Astrocyte of the cerebellum (primary cell): ENCODE measurements around the gene YY2.
"Not testable (repeated sequence)": the region's sequence is repeated elsewhere in the genome, so short reads cannot be mapped to it uniquely, and the experiment has no call there.

Experiments used
- DNase-seq: peaks from one replicate; pipeline ENCODE4 v3.0.0-alpha.2; 2011; ENCODE audit warnings: low read depth
- H3K4me3 ChIP-seq: 2 replicates; pipeline ENCODE4 v1.5.1; 2011; ENCODE audit warnings: mild to moderate bottlenecking, low read depth, low read length, moderate library complexity
- CTCF ChIP-seq: IDR thresholded peaks from 2 replicates; pipeline ENCODE4 v1.5.1; 2012; ENCODE audit warnings: low read length, low read depth, moderate library complexity, mild to moderate bottlenecking; ENCODE audit errors: missing control alignments
- in situ Hi-C: cut with HindIII; loops from 2 replicates; pipeline ENCODE4 v1.10.0; 2017; ENCODE audit warnings: low sequenced_read_pairs

Gene YY2

GRCh38 chrX:21855937-21856415 lies at the start of gene YY2:
YY2 (plus strand) TSS chrX:21855987; CDS start chrX:21856485, 498 bp downstream.
- in situ Hi-C loops: no loop called here
- DNase-seq: no peak
- no peak for TF ChIP-seq CTCF
- no peak within 1 kb of the TSS for H3K4me3 ChIP-seq

- DNase-seq: no peak
- TF ChIP-seq CTCF: no peak
- H3K4me3 ChIP-seq: no peak overlapping the region
- in situ Hi-C loops: no loop called here
These were observed 49.1 kb upstream of the YY2 start for GRCh38 chrX:21806691-21807090.

DNA sequence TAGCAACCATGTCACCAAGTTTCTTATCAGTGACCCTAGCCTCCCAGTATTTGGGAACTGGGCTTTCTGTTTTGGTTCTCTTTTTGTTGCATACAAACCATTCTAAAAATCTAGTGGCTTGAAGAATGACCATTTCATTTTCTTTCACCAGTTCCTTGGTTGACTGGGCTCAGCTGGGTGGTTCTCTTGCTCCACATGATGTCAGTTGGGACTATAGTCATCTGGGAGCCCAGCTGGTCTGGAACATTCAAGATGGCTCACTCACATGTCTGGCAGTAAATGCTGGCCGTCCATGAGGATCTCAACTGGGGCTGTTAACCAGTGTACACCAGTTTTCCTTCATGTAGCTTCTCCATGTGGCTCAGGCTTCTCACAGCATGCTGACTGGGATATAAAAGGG lies 44.0 kb upstream of the YY2 start:
- TF ChIP-seq CTCF: no peak
- no peak for DNase-seq
- H3K4me3 ChIP-seq: no peak overlapping the region
- in situ Hi-C loops: no loop called here

- no peak for DNase-seq
- in situ Hi-C loops: no loop called here
- no peak overlapping the region for H3K4me3 ChIP-seq
- TF ChIP-seq CTCF: no peak
These were observed 43.2 kb upstream of the YY2 start for GRCh38 chrX:21812628-21813027.

- TF ChIP-seq CTCF: no peak
- H3K4me3 ChIP-seq: no peak overlapping the region
- no peak for DNase-seq
- in situ Hi-C loops: no loop called here
These were observed 42.0 kb upstream of the YY2 start for GRCh38 chrX:21813612-21814368.

DNA sequence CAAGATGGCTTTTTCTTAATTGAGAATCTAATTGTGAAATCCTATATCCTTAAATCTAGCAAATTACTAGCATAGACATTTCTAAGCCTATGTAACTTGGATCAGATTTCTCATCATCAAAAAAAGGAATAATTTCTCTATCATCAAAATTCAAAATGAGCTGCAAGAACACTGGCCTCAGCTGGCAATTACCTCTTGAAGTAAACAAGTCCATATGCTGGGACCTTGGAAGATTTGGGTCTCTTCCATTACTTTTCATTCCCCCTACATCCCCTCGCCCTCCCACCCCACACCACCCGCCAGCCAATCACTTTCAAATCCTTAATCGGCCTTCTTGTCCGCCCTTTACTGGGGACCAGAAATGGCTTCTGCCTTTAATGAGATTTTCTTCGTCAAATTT lies 39.7 kb upstream of the YY2 start:
- H3K4me3 ChIP-seq: no peak overlapping the region
- TF ChIP-seq CTCF: no peak
- no peak for DNase-seq
- in situ Hi-C loops: no loop called here

GRCh38 chrX:21820170-21820569 lies 35.6 kb upstream of the YY2 start:
- not testable (repeated sequence) for DNase-seq

More at GRCh38 chrX:21820170-21820569, 35.6 kb upstream of the YY2 start:
- H3K4me3 ChIP-seq, in situ Hi-C loops: not testable (repeated sequence)
